HG03469 (cell line): ENCODE data around the gene PTN.

ENCODE experiments used
- ATAC-seq: cut with Tn5 transposase; IDR thresholded peaks from one replicate; pipeline ENCODE4 v1.9.1; 2021; ENCODE audit warnings: mild to moderate bottlenecking, moderate library complexity, moderate number of reproducible peaks; ENCODE audit not compliant: unreplicated experiment

The PTN gene

GRCh38 chr7:137343281-137343841 lies at the start of gene PTN:
PTN (minus strand) TSS chr7:137343733; CDS start chr7:137254973, 88,760 bp downstream.
- ATAC-seq, result no peak

- no peak for ATAC-seq
Observed at GRCh38 chr7:137390076-137390475, 46.5 kb upstream of the PTN start.

GRCh38 chr7:137388916-137389315 lies 45.4 kb upstream of the PTN start:
- no peak for ATAC-seq

GRCh38 chr7:137386966-137387365 lies 43.4 kb upstream of the PTN start:
- ATAC-seq, result no peak

- no peak for ATAC-seq
Observed at GRCh38 chr7:137381045-137381444, 37.5 kb upstream of the PTN start.

DNA sequence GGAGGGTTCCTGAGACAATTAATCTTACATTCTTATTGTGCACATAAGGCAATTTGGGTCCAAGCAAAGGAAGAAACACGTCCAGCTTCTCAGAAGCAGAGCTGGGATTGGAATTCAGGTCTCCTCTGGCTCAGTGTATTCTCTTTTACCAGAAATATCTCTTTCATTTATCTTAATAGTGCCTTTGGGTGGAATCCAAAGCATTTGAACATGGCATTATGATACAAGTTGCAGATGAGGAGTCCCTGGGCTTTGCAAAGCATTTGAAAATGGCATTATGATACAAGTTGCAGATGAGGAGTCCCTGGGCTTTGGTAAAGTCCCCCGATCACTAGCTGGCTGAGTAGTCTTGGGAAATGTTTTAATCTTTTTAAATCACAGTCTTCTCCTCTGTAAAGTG lies 30.0 kb upstream of the PTN start:
- ATAC-seq, result no peak

GRCh38 chr7:137371616-137372015 lies 28.1 kb upstream of the PTN start:
- ATAC-seq, result no peak

DNA sequence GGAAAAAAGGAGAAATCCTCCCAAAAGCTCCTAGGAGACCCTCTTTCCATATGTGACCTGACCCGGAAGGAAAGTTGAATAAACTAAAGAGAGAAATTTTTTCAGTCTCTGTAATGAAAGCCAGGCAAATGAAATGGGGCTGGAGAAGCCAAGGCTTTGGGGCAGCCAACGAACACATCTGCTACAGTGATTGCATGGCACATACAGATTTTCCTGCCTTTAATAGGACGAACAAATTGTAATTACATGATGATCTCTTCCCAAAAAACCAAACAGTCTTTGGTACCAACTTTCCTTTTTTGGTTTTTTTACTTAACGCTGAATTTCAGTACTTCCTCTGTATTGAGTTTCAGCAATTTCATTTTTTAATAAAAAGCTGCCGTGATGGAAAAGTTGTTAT lies 23.5 kb upstream of the PTN start:
- ATAC-seq, result no peak

- ATAC-seq, result no peak
Observed at GRCh38 chr7:137363683-137364082, 20.1 kb upstream of the PTN start.

GRCh38 chr7:137360087-137360679 lies 16.6 kb upstream of the PTN start:
- no peak for ATAC-seq

DNA sequence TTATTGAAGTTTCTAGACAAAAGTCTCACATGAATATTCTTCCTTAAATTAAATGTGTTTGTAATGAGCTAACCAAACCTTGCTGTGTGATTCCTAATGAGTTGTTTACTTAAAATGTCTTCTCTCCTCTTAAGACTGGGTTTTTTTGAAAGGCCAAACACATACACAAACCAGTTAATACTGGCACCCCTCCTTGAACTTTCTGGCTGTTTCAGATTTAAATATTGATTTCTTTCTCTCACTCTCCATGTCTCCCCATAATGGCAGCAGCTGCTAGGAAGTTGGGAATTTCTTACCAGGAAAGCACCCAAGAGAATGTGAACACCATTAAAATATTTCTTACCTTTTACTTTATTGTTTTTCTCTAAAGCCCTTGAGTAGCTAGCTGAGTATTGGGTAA lies 11.4 kb upstream of the PTN start:
- no peak for ATAC-seq

GRCh38 chr7:137354396-137354795 lies 10.9 kb upstream of the PTN start:
- ATAC-seq, result no peak

DNA sequence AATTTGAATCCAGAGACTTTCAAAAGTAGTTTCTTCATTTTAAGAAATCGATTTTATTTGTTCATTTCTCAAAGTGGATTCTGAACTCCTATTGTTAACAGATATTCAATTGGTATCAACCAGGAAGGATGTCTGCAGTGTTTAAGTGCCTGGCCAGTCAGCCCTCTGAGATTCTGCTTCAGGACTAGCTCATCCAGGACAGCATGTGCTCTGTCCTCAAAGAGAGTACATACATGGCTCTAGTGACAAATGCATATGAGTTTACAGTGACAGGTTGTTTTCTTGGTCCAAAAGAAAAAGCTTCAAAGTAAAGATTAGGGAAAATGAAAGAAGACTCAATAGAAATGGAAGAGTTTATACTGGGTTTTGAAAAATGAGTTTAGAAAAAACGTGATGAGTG lies 8.4 kb upstream of the PTN start:
- no peak for ATAC-seq

DNA sequence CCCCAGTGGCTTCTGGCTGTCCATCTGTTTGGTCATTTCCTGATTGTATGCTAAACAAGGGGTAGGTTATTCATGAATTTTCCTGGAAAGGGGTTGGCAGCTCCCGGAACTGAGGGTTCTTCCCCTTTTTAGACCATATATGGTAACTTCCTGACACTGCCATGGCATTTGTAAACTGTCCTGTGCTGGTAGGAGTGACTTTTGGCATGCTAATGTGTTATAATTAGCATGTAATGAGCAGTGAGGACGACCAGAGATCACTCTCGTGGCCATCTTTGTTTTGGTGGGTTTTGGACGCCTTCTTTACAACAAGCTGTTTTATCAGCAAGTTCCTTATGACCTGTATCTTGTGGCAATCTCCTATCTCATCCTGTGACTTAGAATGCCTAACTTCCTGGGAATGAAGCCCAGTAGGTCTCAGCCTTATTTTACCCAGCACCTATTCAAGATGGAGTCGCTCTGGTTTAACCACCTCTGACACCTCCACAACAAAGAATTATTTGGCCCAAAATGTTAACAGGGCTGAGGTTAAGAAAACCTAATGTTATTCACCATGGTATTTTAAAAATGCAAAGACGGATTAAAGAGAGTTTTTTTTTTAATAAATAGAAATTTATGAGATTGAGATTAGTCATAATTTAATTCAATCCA lies 2.4 kb upstream of the PTN start:
- ATAC-seq, result no peak

GRCh38 chr7:137342828-137343261 lies 688 bp downstream of the PTN start:
- ATAC-seq, result no peak

DNA sequence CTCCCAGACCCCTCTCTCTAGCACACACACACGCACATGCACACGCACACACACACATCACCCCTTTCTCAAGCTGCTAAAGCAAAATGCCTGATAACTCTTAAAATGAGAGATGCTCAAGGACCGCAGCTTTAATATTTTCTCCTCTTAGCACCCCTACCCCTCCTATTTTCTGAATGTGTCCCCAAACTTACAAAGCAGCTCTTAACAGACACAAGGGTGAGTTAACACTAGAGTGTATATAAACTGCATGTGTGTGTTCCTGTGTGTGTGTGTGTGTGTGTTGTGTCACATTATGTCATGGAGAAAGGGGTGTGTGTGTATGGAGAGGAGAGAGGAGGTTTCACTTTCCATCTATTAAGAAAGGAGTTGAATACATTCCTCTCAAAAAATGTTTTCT lies 1.3 kb downstream of the PTN start:
- ATAC-seq, result no peak

DNA sequence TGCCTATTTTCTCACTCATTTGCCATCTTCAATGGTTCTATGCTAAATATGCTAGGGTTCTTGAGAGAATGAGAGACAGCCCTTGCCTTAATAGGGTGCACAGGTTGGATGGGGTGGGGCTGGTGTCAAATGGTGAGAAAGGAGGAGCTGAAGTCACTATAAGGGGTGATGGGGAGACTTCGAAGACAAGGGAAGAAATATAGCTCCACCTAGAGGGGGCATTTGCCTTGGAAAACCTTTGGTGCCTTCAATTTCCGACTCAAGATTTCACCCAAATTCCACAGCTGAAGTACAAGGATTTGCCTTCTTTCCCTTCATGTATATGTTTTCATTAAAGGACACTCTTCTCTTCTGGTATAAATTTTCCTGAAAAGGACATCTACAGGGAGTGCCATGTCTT lies 5.6 kb downstream of the PTN start:
- no peak for ATAC-seq

DNA sequence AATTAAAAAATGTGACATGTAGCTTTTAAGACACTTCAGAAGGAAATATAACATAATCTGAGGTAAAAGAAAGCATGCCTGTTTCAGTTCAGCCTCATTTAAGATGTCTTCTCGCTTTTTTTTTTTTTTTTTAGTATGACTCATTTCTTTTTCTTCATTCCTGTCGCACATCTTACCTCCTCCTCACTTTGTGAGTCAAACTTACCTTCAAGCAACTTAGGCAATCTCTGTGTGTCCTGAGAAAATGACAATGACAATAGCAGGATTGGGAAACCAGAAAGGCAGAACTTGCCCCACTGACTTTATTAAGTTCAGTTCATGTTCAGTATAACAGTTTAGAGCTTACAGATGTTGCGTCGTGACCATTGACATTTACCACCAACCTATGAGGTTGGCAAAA lies 7.7 kb downstream of the PTN start:
- no peak for ATAC-seq

- ATAC-seq, result no peak
Observed at GRCh38 chr7:137331378-137331777, 12.2 kb downstream of the PTN start.

DNA sequence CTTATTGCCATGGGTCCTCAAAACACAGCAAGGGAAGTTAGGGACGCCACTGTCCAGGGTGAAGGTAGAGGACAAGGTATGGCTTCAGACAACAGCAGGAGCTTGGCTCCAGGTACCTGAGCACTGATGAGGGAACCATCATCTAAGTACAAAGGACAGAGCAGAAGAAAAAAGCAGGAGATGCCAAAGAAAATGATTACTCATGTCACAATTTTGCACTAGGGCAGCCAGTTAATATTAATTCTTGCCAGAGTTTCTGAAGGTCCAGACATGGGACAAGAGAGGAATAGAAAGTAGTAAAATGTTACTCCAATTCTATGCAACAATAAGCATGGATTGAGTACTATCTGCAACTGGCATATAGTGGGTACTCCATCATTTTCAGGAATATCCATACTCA lies 14.1 kb downstream of the PTN start:
- ATAC-seq, result no peak

DNA sequence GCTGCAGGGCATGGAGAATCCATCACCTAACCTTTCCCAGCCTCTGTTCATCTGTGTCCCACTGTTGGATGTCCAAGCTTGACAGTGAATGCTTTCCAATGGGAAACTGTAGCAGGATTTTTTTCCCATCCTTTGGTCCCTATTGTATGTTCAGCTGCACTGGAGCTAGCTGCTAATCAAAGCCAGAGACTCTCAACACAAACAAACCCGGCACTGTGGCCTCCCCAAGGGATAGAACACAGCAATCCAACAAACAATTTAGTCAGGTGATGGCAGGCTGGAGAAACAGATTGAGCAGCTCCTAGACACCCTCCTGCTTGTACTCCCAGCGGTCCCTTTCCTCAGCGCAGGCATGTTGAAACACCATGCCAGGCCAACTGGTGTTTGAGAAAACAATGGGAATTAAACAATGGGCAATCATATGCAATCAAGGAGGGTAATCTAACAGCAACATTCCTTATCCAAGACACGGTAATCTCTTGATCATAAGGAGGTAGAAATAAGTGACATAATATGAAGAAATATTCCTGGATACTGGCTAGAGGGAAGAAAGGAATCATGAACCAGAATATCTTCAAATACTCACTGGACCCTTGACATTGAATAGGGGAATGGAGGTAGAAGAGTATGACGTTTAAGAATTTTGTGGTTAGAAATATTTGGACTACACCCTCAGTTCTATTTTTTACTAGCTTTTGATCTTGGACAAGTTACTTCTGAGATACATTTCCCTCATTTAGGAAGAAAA lies 15.0 kb downstream of the PTN start:
- no peak for ATAC-seq

DNA sequence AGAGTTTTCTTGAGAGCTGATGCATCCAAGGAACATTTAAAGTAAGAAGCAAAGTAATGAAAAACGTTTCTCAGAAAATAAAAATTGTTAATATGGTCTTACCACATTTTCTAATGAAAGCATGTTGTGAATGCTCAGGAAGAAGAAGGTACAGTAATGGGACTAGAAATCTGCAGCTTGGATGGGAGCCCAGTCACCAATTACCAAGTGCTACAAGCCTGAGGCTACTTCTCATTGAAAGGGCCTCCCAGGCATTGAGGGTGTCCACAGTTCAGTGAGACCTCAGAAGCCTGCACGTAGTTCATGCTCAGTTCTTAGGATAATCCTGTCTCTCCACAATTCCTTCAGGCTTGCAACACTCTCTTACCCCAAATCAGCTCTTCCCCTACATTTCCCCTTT lies 17.6 kb downstream of the PTN start:
- no peak for ATAC-seq
